GM21390 (cell line): Measurements from ENCODE around the gene METTL2B.

ENCODE experiments used
- ATAC-seq: cut with Tn5 transposase; IDR thresholded peaks from one replicate; pipeline ENCODE4 v1.9.1; 2021; ENCODE audit not compliant: unreplicated experiment

The METTL2B gene, protein sequence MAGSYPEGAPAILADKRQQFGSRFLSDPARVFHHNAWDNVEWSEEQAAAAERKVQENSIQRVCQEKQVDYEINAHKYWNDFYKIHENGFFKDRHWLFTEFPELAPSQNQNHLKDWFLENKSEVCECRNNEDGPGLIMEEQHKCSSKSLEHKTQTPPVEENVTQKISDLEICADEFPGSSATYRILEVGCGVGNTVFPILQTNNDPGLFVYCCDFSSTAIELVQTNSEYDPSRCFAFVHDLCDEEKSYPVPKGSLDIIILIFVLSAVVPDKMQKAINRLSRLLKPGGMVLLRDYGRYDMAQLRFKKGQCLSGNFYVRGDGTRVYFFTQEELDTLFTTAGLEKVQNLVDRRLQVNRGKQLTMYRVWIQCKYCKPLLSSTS

DNA sequence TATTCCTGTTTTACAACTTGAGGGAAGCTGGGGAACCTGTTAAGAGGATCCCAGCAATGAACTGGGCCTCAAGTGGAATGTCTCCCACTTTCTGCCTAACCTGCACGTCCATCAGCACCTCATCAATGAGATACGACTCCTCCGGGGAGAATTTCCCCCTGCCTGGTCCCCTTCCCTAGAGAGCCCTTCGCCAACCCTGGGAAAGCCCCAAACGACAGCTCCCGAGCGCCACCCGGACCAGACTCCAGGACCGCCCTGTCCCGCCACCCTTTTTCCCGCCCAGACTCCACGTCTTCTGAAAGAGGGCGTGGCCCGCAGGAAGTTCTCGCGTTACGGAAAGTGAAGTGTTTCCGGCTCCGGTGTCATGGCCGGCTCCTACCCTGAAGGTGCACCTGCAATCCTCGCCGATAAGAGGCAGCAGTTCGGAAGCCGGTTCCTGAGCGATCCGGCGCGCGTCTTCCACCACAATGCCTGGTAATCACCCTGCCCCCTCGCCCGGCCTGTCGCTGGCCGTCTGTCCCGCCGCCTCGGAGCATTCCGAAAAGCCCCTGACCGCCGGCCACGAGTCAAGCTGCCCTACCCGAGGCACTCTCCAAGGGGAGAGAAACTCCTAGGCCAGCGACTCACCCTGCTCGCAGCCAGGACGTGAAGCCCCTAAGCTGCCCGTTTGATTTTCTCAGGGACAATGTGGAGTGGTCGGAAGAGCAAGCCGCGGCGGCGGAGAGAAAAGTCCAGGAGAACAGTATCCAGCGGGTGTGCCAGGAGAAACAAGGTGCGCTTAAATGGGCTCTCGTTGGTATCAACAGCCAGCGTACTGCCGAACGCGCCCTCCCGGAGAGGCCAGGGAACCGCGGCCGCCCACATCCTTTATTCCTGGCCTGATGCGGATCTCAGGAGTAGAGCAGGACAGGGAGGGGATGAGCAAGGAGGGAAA, at the start of gene METTL2B:
Gene METTL2B, plus strand, starts transcription at position 347 of the 934 bp plus-strand sequence. Its CDS starts 18 bp downstream, at position 365.
- peak; percentile 92 for ATAC-seq

DNA sequence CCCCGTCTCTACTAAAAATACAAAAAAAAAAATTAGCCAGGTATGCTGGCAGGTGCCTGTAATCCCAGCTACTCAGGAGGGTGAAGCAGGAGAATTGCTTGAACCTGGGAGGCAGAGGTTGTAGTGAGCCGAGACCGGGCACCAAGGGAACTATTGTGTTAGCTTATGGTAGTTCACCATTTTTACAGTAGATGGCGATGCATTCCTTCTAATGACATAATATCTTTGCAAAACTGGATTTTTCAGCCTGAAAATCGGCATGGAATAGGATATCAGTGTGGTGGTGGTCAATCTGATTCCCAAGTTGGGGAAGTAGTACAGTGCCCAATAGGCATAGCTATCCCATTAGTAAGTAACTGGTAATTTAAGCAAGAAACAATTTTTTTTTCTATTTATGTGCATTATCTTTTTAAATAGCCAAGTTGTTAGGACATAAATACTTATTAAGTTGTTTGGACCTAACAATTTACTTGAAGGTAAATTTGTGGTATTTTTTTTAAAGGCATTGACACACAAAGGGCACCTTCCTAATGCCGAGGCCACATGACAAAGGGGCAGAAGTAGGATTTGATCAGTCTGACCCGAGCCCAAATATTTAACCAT, 49.2 kb upstream of the METTL2B start:
- no peak for ATAC-seq

DNA sequence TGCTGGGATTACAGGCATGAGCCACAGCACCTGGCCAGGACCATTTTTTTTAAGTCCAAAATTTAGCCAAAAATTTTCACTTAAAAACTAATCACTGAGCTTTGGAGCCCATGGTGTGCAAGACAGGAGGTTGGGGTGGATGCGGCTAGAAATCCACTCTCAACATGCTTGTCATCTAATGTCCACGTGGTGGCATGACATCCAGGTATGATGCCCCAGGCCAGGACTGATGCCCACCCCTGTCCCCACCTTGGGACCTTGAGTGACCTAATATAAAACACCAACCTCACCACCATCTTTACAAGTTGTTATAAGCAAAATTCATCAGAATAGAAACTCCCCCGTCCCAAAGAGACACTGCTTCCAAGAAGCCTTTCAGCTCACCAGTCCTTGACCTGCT, 46.3 kb upstream of the METTL2B start:
- no peak for ATAC-seq

DNA sequence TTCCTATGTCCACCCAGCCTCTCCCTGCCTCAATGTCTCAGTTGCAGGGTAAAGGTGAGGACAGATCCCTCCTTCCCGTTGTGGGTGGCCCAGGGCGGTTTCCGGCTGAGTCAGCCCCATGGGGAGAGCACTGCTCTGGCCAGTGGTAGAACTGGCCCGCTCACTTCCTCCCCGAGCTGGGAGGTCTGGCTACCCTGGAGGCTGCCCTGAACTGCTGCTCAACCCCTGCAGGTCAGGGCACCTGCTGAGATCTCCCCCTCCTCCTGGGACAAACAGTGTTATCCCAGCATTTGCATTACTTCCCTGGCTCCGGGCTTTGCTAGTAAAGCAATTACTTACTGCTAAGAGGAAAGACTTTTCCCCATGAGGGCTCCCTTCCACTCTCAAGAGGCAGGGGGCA, 45.3 kb upstream of the METTL2B start:
- ATAC-seq: no peak

DNA sequence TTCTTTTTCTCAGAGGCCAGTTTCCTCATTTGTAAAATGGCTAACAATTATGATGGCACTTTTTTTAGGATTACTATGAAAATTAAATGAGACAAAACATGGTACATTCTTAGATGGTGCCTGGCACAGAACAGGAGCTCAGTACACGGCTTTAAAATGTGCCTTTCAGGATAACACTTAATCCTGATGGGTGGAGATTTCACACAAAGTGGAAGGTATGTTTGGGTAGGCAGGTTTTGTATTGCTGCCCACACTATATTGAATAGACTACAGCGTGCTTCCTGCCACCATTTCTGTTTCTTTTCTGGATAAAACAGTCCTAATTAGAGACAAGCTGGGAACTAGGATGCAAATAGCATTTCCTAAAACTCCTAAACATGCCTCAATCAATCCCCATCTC, 44.8 kb upstream of the METTL2B start:
- ATAC-seq: no peak

DNA sequence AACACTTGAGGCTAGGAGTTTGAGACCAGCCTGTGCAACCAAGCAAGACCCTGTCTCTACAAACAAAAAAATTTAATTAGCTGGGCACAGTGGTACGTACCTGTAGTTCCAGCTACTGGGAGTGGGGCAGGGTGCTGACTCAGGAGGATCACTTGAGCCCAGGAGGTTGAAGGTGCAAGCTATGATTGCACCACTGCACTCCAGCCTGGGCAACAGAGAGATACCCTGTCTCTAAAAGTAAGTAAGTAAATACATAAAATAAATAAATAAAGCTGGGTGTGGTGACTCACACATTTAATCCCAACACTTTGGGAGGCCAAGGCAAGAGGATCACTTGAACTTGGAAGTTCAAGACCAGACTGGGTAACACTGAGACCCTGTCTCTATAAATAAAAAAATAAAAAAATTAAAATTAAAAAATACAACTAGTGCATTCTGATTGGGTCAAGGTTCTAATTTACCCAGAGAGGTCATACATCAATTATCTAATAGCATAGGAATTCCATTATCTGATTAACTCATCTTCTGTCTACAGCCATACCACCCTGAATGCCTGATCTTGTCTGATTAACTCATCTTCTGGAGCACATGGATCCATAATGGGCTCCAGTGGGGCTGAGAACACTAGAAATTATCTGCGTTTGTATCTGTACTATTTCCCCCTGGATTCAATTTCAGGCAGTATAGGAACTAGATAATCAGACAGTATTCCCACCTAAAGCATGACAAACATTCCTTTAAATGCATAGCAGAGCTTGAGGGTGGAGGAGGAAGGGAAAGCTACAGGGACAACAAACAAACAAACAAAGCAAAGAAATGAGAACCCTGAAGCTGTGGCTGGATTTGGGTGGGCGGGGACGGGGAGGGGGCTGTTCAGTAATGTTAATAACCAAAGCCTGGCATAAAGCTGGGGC, 41.9 kb upstream of the METTL2B start:
- ATAC-seq: no peak

DNA sequence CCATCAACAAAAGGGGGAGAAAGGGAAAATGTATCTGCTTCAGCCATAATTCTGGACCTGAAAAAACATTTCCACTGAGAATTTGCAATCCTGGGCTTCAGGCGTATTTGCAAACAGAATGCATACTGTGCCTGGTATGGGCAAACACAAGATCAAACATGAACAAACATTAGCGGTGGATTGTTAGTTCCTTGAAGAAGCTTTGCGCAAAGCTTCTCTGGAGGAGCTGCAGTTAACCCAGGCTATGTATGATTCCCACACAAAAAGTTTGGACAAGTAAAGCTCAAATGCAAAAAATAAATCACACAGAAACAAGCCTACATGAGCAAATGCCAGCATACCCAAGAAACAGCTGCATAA, 41.2 kb upstream of the METTL2B start:
- ATAC-seq: no peak

DNA sequence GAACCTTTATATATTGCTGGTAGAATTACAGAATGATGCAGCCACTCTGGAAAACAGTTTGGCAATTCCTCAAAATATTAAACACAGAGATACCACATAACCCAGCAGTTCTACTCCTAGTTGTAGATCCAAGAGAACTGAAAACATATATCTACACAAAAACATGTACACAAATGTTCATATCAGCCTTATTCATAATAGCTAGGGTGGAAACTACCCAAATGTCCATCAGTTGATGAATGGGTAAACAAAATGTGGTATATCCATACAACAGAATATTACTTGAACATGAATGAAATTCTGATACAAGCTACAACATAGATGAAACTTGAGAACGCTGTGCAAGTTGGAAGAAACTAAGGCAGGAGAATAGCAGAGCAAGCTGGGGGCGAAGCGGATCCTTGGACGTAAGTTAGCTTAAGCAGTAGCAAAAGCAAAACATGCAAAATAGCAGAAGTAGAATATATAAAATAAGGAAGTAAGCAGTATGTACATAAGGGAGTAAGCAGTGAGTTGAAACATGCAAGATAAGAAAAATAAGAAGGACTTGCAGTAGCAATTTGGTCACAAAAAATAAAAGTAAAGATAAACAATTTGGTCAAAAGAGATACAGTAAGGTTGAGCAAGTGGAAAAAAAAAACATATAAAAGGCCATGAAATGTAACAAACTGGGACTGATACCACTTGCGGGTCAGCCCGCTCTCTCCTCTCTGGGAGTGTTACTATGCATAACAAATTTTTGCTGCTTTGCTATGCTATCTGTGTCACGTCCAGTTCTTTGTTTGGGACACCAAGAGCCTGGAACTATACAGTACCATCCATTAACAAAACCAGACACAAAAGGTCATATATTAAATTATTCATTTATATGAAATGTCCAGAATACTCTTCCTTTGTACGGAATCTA, 38.9 kb upstream of the METTL2B start:
- peak; percentile 79 for ATAC-seq

DNA sequence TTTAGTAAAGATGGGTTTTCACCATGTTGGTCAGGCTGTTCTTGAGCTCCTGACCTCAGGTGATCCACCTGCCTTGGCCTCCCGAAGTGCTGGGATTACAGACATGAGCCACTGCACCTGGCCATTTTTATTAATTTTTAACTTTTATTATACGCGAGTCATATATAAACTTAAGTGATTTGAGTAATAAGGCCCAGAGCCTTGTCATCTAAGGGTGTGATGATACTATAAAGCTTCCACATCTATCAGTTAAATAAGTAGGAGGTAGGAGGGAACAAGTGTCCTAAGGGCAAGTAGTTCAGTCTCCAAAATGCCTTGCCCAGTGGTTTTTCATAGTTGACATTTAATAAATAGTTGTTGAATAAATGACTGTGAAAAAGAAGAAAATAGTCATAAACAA, 34.2 kb upstream of the METTL2B start:
- no peak for ATAC-seq

DNA sequence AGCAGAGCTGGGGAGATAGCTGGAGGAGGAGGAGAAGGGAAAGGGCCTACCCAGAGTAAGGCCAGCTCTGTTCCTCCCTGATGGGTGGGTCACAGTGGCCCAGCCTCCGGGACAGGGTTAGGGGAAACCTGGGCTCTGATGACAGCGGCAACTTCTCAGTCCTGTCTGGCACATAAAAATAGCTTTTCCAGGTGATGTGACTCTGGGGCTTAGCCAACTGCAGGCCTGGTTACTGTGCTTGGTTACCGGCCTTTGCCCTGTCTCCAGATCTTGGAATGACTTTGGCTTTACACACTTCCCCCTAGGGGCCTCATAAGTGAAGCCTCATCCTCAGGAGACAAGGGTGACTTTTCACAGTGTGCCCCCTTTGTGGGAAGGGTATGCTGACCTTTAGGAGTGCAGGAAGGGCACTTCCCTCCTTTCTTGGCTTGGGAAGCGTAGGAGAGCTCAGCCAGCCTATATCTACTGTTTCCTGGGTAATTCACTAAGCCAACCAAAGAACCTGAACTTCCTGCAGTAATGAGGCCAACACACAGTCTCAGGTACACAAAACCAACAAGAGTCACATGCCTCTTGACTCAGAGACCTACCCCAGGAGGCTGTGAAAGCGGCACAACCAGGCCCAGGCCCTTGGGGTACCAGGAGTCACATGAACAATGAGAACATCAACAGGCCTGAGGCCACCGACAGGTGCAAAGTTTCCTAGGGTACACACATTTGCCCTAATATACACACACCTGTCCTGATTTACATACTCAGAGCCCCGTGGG, 32.5 kb upstream of the METTL2B start:
- no peak for ATAC-seq

DNA sequence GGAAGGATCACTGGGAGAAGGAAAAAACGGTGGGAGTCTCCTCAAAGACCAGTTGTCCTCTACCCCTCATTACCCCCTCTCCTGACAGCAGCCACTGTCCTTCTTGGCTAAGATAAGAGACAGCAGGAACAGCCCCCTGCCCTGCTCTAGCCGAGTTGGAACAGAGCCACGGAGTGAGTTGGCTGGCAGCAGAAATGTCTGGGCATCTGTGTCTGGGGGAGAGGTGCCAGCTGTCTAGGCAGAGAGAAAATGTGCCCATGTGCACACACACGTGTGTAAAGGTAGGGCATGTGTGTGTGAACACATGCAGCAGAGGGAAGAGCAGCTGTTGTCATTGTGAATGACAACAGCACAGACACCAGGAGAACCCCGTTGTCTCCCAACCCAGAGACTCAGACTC, 30.2 kb upstream of the METTL2B start:
- no peak for ATAC-seq

DNA sequence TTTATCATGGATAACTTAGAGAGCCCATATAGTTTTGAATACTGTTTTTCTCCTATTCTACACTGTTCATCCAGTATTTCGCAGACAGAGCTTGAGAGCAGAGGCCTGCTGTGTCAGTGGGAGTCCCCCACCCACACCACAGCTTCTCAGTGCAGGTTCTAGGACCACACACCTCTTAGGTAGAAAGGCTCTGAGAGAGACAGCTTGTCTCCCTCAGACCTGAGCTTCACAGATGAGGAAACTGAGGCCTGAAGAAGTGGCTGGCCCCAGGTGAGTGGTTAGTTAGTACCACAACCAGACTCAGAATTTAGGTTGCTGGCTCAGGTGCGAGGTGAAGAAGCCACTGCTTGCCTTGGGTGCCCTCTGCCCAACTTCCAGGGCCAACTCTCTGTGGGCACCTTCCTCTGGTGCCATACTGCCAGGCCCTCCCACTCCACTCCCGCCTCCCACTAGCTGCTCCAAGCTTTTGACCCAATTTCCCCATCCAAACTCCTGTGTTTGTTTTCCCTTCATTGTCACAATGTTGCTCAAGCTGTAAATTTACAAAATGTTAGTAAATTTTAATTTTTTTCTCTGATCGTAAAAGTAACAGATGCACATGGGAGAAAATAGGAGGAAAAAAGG, 28.5 kb upstream of the METTL2B start:
- ATAC-seq: no peak

DNA sequence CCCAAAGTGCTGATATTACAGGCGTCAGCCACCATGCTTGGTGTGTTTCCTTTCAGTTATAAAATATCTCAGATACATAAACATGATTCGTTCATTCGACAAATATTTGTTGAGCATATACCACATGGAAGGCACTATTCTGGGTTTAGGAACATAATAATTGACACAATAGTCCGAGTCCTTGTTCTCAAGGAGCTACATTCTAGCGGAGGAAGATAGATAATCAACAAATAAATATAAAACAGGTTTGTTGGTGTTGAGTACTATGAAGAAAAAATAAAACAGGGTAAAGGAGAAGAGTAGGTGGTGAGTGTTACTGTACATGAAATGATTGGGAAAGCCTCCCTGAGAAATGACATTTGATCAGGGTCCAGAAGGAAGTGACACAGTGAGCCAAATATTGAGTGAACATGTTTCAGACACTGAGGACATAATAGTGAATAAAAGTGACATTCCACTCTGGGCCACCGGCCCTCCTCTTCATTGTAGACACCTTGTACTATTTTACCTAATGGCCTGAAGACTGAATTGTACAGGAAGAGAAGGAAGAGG, 27.7 kb upstream of the METTL2B start:
- ATAC-seq: no peak

DNA sequence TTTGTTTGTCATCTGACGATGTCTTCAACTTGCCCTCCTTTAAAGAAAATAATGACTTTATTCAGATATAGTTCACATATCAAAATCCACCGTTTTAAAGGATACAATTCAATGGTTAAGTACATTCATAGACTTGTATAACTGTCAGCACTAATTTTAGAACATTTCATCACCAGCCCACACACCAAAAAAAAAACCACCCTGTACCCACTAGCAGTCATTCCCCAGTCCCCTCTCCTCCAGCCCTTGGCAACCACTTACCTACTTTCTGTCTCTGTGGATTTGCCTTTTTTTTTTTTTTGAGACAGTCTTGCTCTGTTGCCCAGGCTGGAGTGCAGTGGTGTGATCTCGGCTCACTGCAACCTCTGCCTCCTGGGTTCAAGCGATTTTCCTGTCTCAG, 26.1 kb upstream of the METTL2B start:
- no peak for ATAC-seq

DNA sequence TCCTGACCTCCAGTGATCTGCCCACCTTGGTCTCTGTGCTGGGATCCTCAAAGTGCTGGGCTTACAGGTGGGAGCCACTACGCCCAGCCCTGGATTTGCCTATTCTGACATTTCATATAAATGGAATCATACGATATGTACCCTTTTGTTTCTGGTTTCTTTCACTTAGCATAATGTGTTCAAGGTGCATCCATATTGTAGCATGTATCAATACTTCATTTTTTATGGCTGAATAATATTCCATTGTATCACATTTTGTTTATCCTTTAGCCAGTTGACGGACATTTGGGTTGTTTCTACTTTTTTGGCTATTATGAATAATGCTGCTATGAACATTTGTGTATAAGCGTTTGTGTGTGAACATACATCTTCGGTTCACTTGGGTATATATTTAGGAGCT, 25.6 kb upstream of the METTL2B start:
- ATAC-seq: no peak

DNA sequence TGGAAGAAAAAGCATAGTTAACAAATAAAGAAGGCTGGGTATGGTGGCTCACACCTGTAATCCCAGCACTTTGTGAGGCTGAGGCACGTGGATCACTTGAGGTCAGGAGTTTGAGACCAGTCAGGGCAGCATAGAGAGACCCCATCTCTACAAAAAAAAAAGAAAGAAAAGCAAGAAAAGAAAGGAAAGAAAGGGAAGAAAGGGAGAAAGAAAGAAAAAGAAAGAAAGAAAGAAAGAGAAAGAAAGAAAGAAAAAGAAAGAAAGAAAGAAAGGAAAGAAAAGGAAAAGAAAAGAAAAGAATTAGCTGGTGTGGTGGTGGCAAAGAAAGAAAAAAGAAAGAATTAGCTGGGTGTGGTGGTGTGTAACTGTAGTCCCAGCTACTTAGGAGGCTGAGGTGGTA, 24.0 kb upstream of the METTL2B start:
- ATAC-seq: no peak

DNA sequence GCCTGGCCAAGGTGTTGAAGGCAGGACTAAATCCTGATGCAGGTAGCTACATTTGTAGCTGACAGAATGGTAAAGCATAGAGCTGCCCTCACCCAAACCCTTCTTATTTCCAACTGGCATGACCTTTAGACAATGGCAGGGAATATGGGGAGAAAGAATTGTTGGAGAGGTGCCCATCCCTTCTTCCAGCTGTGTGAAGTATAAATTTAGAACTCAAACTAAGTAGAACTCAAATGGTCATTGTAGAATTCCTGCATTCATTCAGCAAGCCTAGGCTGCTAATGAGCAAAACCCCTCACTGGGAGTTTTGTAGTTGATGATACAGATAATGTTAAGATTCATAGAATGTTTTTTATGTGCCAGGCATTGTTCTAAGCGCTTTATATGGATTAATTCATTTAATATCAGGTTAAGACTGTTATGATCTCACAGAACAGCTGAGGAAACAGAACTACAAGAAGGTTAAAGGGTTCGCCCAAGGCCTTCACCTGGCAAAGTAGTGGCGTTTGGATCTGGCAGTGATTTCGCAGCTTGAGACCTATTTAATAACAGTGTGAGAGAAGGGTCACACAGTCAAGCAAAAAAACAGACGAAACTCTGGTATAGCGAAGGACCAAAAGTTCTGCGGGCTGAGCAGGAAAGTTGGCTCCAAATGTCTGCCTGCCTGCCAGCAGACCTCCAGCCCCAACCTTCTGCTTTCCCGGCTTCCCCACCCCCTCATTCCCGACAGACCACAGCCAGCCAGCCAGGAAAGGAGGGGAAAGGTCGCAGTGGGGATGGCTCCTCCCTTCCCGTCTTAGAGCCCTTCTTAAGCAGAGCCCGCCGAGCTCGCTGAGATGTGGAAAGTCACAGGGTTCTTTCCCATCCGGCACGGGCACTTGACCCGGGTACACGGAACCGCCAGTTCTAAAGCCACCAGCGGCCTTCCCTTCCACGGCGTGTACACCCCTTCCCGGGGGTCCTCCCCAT, 22.4 kb upstream of the METTL2B start:
- no peak for ATAC-seq
